HEK293 (cell line): ENCODE results near the gene GJC1.

Experiments used
- CTCF ChIA-PET: fragments of 350-600 bp; formaldehyde crosslinking; extraction: SDS; loops from one replicate; lab custom pipeline; 2021; ENCODE audit warnings: antibody characterized with exemption; lab: Yijun Ruan, JAX
- POLR2A ChIA-PET: fragments of 300-600 bp; formaldehyde crosslinking; extraction: SDS; loops from one replicate; lab custom pipeline; 2020; ENCODE audit warnings: antibody characterized with exemption, inconsistent platforms; lab: Yijun Ruan, JAX
- H3K27ac ChIP-seq: fragments of 200-500 bp; sonication (Bioruptor generic); 2 replicates; pipeline ENCODE4 v1.5.1; 2014; ENCODE audit warnings: low read depth, low read length, control low read depth, inconsistent platforms; ENCODE audit errors: extremely low read depth
- H3K36me3 ChIP-seq, 2 experiments: fragments of 200-500 bp in 1 of 2; sonication (Bioruptor generic) in 1 of 2; 1 replicate in 1 of 2; 2 replicates in 1 of 2; pipeline ENCODE4 v1.5.1; 2014 to 2017; ENCODE audit warnings: inconsistent platforms in 2 of 2, low read length in 2 of 2; ENCODE audit not compliant: control insufficient read depth in 2 of 2, insufficient read depth in 1 of 2
- H3K4me1 ChIP-seq: fragments of 200-500 bp; sonication (Bioruptor generic); 2 replicates; pipeline ENCODE4 v1.5.1; 2014; ENCODE audit warnings: mild to moderate bottlenecking, low read length, inconsistent platforms; ENCODE audit not compliant: control insufficient read depth, insufficient read depth
- H3K4me3 ChIP-seq: 2 replicates; pipeline ENCODE4 v1.5.1; 2011; ENCODE audit warnings: low read depth, mild to moderate bottlenecking, control low read depth, low read length, moderate library complexity
- H3K9me3 ChIP-seq: fragments of 200-500 bp; sonication (Bioruptor generic); 2 replicates; pipeline ENCODE4 v1.5.1; 2014; ENCODE audit warnings: low read depth, low read length, inconsistent platforms; ENCODE audit not compliant: control insufficient read depth, insufficient read depth
- INSM2 ChIP-seq: fragments of 450-650 bp; formaldehyde crosslinking; IDR thresholded peaks from 2 replicates; pipeline ENCODE4 v1.5.1; 2016; ENCODE audit warnings: missing biosample characterization, missing genetic modification characterization
- RBAK ChIP-seq: fragments of 450-650 bp; formaldehyde crosslinking; IDR thresholded peaks from 2 replicates; pipeline ENCODE4 v1.5.1; 2016; ENCODE audit warnings: missing biosample characterization, missing genetic modification characterization
- SCRT1 ChIP-seq: fragments of 450-650 bp; formaldehyde crosslinking; IDR thresholded peaks from 2 replicates; pipeline ENCODE4 v1.5.1; 2016; ENCODE audit warnings: missing biosample characterization, missing genetic modification characterization, borderline replicate concordance
- SP2 ChIP-seq: fragments of 450-650 bp; formaldehyde crosslinking; IDR thresholded peaks from 2 replicates; pipeline ENCODE4 v1.5.1; 2016; ENCODE audit warnings: missing biosample characterization, missing genetic modification characterization
- SP3 ChIP-seq: fragments of 450-650 bp; formaldehyde crosslinking; IDR thresholded peaks from 2 replicates; pipeline ENCODE4 v1.5.1; 2016; ENCODE audit warnings: missing biosample characterization, missing genetic modification characterization
- SP7 ChIP-seq: fragments of 450-650 bp; formaldehyde crosslinking; IDR thresholded peaks from 2 replicates; pipeline ENCODE4 v1.5.1; 2016; ENCODE audit warnings: missing biosample characterization, missing genetic modification characterization
- TRIM28 ChIP-seq: IDR thresholded peaks from 2 replicates; pipeline ENCODE4 v1.6.1; 2011; ENCODE audit warnings: low read length, control low read depth, borderline replicate concordance
- ZBTB1 ChIP-seq: fragments of 450-650 bp; formaldehyde crosslinking; IDR thresholded peaks from 2 replicates; pipeline ENCODE4 v1.5.1; 2016; ENCODE audit warnings: missing biosample characterization, missing genetic modification characterization
- ZEB2 ChIP-seq: fragments of 450-650 bp; formaldehyde crosslinking; IDR thresholded peaks from 2 replicates; pipeline ENCODE4 v1.5.1; 2016; ENCODE audit warnings: missing biosample characterization, missing genetic modification characterization
- ZNF132 ChIP-seq: fragments of 450-650 bp; formaldehyde crosslinking; IDR thresholded peaks from 2 replicates; pipeline ENCODE4 v1.5.1; 2017; ENCODE audit warnings: missing biosample characterization, missing genetic modification characterization, borderline replicate concordance
- ZNF155 ChIP-seq: fragments of 450-650 bp; formaldehyde crosslinking; IDR thresholded peaks from 2 replicates; pipeline ENCODE4 v1.5.1; 2016; ENCODE audit warnings: missing biosample characterization, missing genetic modification characterization
- ZNF184 ChIP-seq: fragments of 450-650 bp; IDR thresholded peaks from 2 replicates; pipeline ENCODE4 v1.5.1; 2018; ENCODE audit warnings: missing biosample characterization, mild to moderate bottlenecking, missing genetic modification characterization
- ZNF2 ChIP-seq: fragments of 450-650 bp; formaldehyde crosslinking; IDR thresholded peaks from 2 replicates; pipeline ENCODE4 v1.5.1; 2016; ENCODE audit warnings: missing biosample characterization, missing genetic modification characterization
- ZNF324 ChIP-seq: fragments of 450-650 bp; formaldehyde crosslinking; IDR thresholded peaks from 2 replicates; pipeline ENCODE4 v1.5.1; 2016; ENCODE audit warnings: missing biosample characterization, missing genetic modification characterization
- ZNF366 ChIP-seq: fragments of 450-650 bp; formaldehyde crosslinking; conservative IDR thresholded peaks from 2 replicates; pipeline ENCODE4 v1.5.1; 2016; ENCODE audit warnings: missing biosample characterization, missing genetic modification characterization
- ZNF37A ChIP-seq: fragments of 450-650 bp; IDR thresholded peaks from 2 replicates; pipeline ENCODE4 v1.5.1; 2018; ENCODE audit warnings: missing biosample characterization, missing genetic modification characterization
- ZNF433 ChIP-seq: fragments of 450-650 bp; formaldehyde crosslinking; IDR thresholded peaks from 2 replicates; pipeline ENCODE4 v1.5.1; 2016; ENCODE audit warnings: missing biosample characterization, missing genetic modification characterization, low read depth
- ZNF560 ChIP-seq: fragments of 450-650 bp; formaldehyde crosslinking; IDR thresholded peaks from 2 replicates; pipeline ENCODE4 v1.5.1; 2017; ENCODE audit warnings: missing biosample characterization, missing genetic modification characterization, borderline replicate concordance
- ZNF600 ChIP-seq: fragments of 450-650 bp; formaldehyde crosslinking; IDR thresholded peaks from 2 replicates; pipeline ENCODE4 v1.5.1; 2016; ENCODE audit warnings: missing biosample characterization, missing genetic modification characterization
- ZNF629 ChIP-seq: fragments of 450-650 bp; formaldehyde crosslinking; IDR thresholded peaks from 2 replicates; pipeline ENCODE4 v1.5.1; 2017; ENCODE audit warnings: missing biosample characterization, missing genetic modification characterization
- ZSCAN30 ChIP-seq: fragments of 450-650 bp; IDR thresholded peaks from 2 replicates; pipeline ENCODE4 v1.5.1; 2018; ENCODE audit warnings: missing biosample characterization, mild to moderate bottlenecking, missing genetic modification characterization, moderate library complexity
- TF ChIP-seq, protein P1 (sequence below): fragments of 450-650 bp; formaldehyde crosslinking; IDR thresholded peaks from 2 replicates; pipeline ENCODE4 v1.5.1; 2016; ENCODE audit warnings: missing biosample characterization, missing genetic modification characterization
- TF ChIP-seq, protein P2 (sequence below): fragments of 450-650 bp; formaldehyde crosslinking; IDR thresholded peaks from 2 replicates; pipeline ENCODE4 v1.5.1; 2016; ENCODE audit warnings: missing biosample characterization, missing genetic modification characterization
- TF ChIP-seq, protein P3 (sequence below): fragments of 450-650 bp; formaldehyde crosslinking; IDR thresholded peaks from 2 replicates; pipeline ENCODE4 v1.5.1; 2016; ENCODE audit warnings: missing biosample characterization, missing genetic modification characterization

The GJC1 gene

GRCh38 chr17:44795421-44795820 lies 34.7 kb downstream of the GJC1 start:
- Histone ChIP-seq H3K4me1 (no peaks in the 10 kb centered on the region), H3K27ac (no peak overlapping the region), H3K36me3 (peaks cover 6 to 17% of the 10 kb centered on the region in 2 experiments; a peak in 2 of 3 replicates), H3K4me3 (no peak overlapping the region), H3K9me3 (no peaks in the 10 kb centered on the region)
- no peak for TF ChIP-seq TRIM28
- no peak for TF ChIP-seq ZNF560 (tag by site-specific recombination)
- TF ChIP-seq ZNF37A (tag by site-specific recombination) = no peak
- no peak for TF ChIP-seq ZNF324 (tag by site-specific recombination)
- no peak for TF ChIP-seq ZBTB1 (tag by site-specific recombination)
- TF ChIP-seq, protein P1, sequence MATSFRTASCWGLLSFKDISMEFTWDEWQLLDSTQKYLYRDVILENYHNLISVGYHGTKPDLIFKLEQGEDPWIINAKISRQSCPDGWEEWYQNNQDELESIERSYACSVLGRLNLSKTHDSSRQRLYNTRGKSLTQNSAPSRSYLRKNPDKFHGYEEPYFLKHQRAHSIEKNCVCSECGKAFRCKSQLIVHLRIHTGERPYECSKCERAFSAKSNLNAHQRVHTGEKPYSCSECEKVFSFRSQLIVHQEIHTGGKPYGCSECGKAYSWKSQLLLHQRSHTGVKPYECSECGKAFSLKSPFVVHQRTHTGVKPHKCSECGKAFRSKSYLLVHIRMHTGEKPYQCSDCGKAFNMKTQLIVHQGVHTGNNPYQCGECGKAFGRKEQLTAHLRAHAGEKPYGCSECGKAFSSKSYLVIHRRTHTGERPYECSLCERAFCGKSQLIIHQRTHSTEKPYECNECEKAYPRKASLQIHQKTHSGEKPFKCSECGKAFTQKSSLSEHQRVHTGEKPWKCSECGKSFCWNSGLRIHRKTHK (tag by site-specific recombination) = no peak
- no peak for TF ChIP-seq SCRT1 (tag by site-specific recombination)
- ChIA-PET POLR2A (no interaction called here), CTCF (interaction anchor here (0.6 to 2.4 kb wide), 4 partner anchors 13 to 217 kb away, joined by 3 to 14 read pairs (median 6); no protein-coding TSS in a partner anchor)

DNA sequence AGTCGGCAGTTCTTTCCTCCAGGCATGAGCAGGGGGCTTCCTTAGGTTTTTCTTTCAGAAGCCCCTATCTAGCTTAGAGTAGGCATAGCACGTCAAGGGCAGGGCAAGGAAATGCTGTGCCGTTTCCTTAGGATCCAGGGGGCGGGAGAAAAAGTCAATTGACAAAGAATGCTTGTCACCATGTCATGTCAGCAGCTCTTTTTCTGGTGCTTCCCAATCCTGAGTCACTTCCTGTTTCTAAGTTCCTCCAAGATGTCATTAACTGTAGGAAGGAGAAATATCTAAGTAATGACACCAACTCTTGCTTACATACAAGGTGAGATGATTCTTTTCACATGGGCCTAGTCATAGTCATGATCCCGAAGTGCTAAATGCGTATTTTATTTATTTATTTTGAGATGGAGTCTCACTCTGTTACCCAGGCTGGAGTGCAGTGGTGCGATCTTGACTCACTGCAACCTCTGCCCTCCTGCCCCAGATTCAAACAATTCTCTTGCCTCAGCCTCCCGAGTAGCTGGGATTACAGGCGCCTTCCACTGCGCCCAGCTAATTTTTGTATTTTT lies 35.2 kb downstream of the GJC1 start:
- Histone ChIP-seq H3K27ac (no peak overlapping the region), H3K4me1 (no peaks in the 10 kb centered on the region)
- peak; percentile 55; the same call in 1 of the 2 replicates for TF ChIP-seq ZNF600 (tag by site-specific recombination)
- peak; percentile 44; the same call in 1 of the 2 replicates for TF ChIP-seq ZEB2 (tag by site-specific recombination)
- peak; percentile 70; the same call in 1 of the 2 replicates for TF ChIP-seq INSM2 (tag by site-specific recombination)
- no peak for TF ChIP-seq ZNF155 (tag by site-specific recombination)
- no peak for TF ChIP-seq ZSCAN30 (tag by site-specific recombination)
- TF ChIP-seq ZNF132 (tag by site-specific recombination) = no peak
- TF ChIP-seq, protein P2, sequence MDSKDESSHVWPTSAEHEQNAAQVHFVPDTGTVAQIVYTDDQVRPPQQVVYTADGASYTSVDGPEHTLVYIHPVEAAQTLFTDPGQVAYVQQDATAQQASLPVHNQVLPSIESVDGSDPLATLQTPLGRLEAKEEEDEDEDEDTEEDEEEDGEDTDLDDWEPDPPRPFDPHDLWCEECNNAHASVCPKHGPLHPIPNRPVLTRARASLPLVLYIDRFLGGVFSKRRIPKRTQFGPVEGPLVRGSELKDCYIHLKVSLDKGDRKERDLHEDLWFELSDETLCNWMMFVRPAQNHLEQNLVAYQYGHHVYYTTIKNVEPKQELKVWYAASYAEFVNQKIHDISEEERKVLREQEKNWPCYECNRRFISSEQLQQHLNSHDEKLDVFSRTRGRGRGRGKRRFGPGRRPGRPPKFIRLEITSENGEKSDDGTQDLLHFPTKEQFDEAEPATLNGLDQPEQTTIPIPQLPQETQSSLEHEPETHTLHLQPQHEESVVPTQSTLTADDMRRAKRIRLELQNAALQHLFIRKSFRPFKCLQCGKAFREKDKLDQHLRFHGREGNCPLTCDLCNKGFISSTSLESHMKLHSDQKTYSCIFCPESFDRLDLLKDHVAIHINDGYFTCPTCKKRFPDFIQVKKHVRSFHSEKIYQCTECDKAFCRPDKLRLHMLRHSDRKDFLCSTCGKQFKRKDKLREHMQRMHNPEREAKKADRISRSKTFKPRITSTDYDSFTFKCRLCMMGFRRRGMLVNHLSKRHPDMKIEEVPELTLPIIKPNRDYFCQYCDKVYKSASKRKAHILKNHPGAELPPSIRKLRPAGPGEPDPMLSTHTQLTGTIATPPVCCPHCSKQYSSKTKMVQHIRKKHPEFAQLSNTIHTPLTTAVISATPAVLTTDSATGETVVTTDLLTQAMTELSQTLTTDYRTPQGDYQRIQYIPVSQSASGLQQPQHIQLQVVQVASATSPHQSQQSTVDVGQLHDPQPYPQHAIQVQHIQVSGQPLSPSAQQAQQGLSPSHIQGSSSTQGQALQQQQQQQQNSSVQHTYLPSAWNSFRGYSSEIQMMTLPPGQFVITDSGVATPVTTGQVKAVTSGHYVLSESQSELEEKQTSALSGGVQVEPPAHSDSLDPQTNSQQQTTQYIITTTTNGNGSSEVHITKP (tag by site-specific recombination) = peak; percentile 22; the same call in 1 of the 2 replicates
- TF ChIP-seq ZNF433 (tag by site-specific recombination) = no peak
- TF ChIP-seq SP2 (tag by site-specific recombination) = peak; percentile 14; the same call in 1 of the 2 replicates
- peak; percentile 41 for TF ChIP-seq ZNF366
- TF ChIP-seq, protein P3, sequence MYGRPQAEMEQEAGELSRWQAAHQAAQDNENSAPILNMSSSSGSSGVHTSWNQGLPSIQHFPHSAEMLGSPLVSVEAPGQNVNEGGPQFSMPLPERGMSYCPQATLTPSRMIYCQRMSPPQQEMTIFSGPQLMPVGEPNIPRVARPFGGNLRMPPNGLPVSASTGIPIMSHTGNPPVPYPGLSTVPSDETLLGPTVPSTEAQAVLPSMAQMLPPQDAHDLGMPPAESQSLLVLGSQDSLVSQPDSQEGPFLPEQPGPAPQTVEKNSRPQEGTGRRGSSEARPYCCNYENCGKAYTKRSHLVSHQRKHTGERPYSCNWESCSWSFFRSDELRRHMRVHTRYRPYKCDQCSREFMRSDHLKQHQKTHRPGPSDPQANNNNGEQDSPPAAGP = 0 out of 2 replicates have a peak, but pooled peaks have one; percentile 57
- TF ChIP-seq SP3 = peak; percentile 25; the same call in 1 of the 2 replicates
- peak; percentile 91 for TF ChIP-seq ZNF629
- TF ChIP-seq SP7 (tag by site-specific recombination) = peak; percentile 67
- TF ChIP-seq RBAK (tag by site-specific recombination) = no peak
- no peak for TF ChIP-seq ZNF2 (tag by site-specific recombination)
- peak; percentile 90 for TF ChIP-seq ZNF184 (tag by site-specific recombination)
- TF ChIP-seq, all 188 proteins: peak for 11
- no peak overlapping the region for H3K4me3 ChIP-seq
- H3K9me3 ChIP-seq = no peaks in the 10 kb centered on the region
- ChIA-PET POLR2A (interaction anchor here (0.7 to 1.4 kb wide), 3 partner anchors 13 to 36 kb away, joined by 3 to 4 read pairs (median 3); no protein-coding TSS in a partner anchor), CTCF (interaction anchor here (0.6 to 2.4 kb wide), 4 partner anchors 16 to 217 kb away, joined by 3 to 14 read pairs (median 6); no protein-coding TSS in a partner anchor)
- peaks cover 6 to 14% of the 10 kb centered on the region in 2 experiments; a peak in 2 of 3 replicates for H3K36me3 ChIP-seq
